Fibroblast of lung (primary cell): Measurements from ENCODE around the gene SH3TC2.

Experiments
- CTCF ChIP-seq, 2 donors: IDR thresholded peaks in 1 of 2; conservative IDR thresholded peaks in 1 of 2; 1 replicate in 1 of 2; 2 replicates in 1 of 2; pipeline ENCODE4 v1.5.1; 2011 to 2012; ENCODE audit warnings: low read length in 2 of 2, control low read depth in 1 of 2, inconsistent platforms in 1 of 2, low read depth in 1 of 2, mild to moderate bottlenecking in 1 of 2
- EZH2 ChIP-seq: IDR thresholded peaks from 2 replicates; pipeline ENCODE4 v1.5.1; 2012; ENCODE audit warnings: low read length, control low read depth, mild to moderate bottlenecking; ENCODE audit errors: missing control alignments

GRCh38 chr5:149035372-149035790 lies 27.5 kb downstream of the SH3TC2 start:
- TF ChIP-seq EZH2 (no peak), CTCF (conservative IDR thresholded peaks at IDR 0.05 in 1 of 2, IDR thresholded peaks at IDR 0.05 in 1 of 2; ENCODE audit: low read depth in 1 of 2, low read length in 2 of 2) (peak; percentile 93 to 96)
